NB4 (cell line): ENCODE results near the gene FPGS.

ENCODE experiments used
- CTCF ChIP-seq: IDR thresholded peaks from one replicate; pipeline ENCODE4 v1.5.1; 2012; ENCODE audit warnings: low read depth, low read length
- MAX ChIP-seq: IDR thresholded peaks from 2 replicates; pipeline ENCODE4 v1.6.1; 2011; ENCODE audit warnings: low read depth, low read length
- POLR2A ChIP-seq: IDR thresholded peaks from 2 replicates; pipeline ENCODE4 v1.6.1; 2011; ENCODE audit warnings: mild to moderate bottlenecking; ENCODE audit not compliant: insufficient read length; ENCODE audit errors: extremely low read depth

- no peak for TF ChIP-seq CTCF
- TF ChIP-seq POLR2A, result no peak
- TF ChIP-seq MAX, result no peak
Observed at GRCh38 chr9:127838375-127839078, 35.8 kb downstream of the FPGS start.
